ENCODE measurements around the gene MAN1C1. TPM values are rescaled to one million over a fixed set of nuclear protein-coding genes. Genes with fewer than 3 reads are reported as not detected.

MAN1C1 gene
- total RNA-seq, 1 experiment from 2014 or later, result 1.2 TPM

DNA sequence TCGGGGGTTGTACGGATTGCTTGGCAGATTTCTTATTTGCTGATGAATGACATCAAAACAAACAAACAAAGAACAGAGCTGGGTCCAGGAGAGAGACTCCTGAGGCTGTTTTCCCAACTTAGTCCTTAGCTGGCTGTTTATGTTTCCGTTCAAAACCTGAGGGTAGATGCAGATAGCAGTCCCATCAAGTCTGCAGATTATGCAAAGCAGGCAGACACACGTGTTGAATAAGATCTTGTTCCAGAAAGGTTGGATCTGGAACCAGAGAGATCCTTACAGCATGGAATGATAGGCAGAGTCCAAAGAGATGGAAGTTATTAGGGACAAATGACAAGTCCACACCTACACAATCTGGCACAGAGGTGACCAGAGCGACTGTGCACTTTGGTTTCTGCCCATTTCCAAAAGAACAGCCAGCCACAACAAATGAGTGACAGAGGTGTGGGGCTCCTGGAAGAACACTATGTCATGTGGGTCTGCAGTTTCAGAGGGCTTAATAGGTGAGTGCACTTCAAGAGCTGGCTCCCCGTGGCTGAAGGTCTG lies 65.5 kb downstream of the MAN1C1 start:
- BruUV-seq (replicated peaks), result no TSS peak
- Histone ChIP-seq H3K4me3 (replicated peaks in 1 of 2; ENCODE audit: low read depth in 1 of 2, low read length in 2 of 2) (no peak overlapping the region), H4K20me1 (ENCODE audit: insufficient read depth) (no peaks in the 10 kb centered on the region), H3K27ac (ENCODE audit: low read depth, low read length) (no peak overlapping the region), H3K9ac (ENCODE audit: low read length) (no peak overlapping the region), H3K9me2 (ENCODE audit: insufficient read depth) (no peaks in the 10 kb centered on the region), H3K4me1 (ENCODE audit: control insufficient read depth in 1 of 2, insufficient read depth in 2 of 2, low read length in 2 of 2) (no peaks in the 10 kb centered on the region), H3K4me2 (ENCODE audit: low read length) (no peak overlapping the region), H2AFZ (ENCODE audit: low read depth, low read length, poor library complexity, severe bottlenecking) (no peak overlapping the region), H3K79me2 (ENCODE audit: insufficient read depth, low read length) (no peaks in the 10 kb centered on the region), H3K9me3 (ENCODE audit: control insufficient read depth in 1 of 2, insufficient read depth in 1 of 2, low read depth in 1 of 2, low read length in 2 of 2) (no peaks in the 10 kb centered on the region), H3K27me3 (ENCODE audit: insufficient read depth, low read length) (peaks cover 18% of the 10 kb centered on the region), H3K36me3 (ENCODE audit: control insufficient read depth in 1 of 2, insufficient read depth in 2 of 2, low read length in 2 of 2) (no peaks in the 10 kb centered on the region)
- DNase-seq (ENCODE audit: low read depth, low spot score) (no peak), ATAC-seq (no peak)
- POLR2A ChIA-PET, result no interaction called here
- intact Hi-C loops (cut with micrococcal nuclease), result no loop called here
- TF ChIP-seq SRF (IDR thresholded peaks at IDR 0.05; ENCODE audit: low read depth), result no peak
- TF ChIP-seq SIN3A (IDR thresholded peaks at IDR 0.05; ENCODE audit: low read depth), result no peak
- no peak for TF ChIP-seq JUND (IDR thresholded peaks at IDR 0.05)
- no peak for TF ChIP-seq EZH2phosphoT487 (IDR thresholded peaks at IDR 0.05; ENCODE audit: borderline replicate concordance)
- no peak for TF ChIP-seq EGR1 (IDR thresholded peaks at IDR 0.05; ENCODE audit: low read depth)
- TF ChIP-seq REST (IDR thresholded peaks at IDR 0.05; ENCODE audit: low read depth), result no peak
- TF ChIP-seq TCF7L2 (IDR thresholded peaks at IDR 0.05; ENCODE audit: borderline replicate concordance, extremely low read depth, insufficient read depth, insufficient read length), result no peak
- TF ChIP-seq ELF1 (IDR thresholded peaks at IDR 0.05; ENCODE audit: borderline replicate concordance, low read depth), result no peak
- TF ChIP-seq RAD21 (IDR thresholded peaks at IDR 0.05; ENCODE audit: low read depth), result no peak
- no peak for TF ChIP-seq ATF3 (IDR thresholded peaks at IDR 0.05)
- TF ChIP-seq, protein P1, sequence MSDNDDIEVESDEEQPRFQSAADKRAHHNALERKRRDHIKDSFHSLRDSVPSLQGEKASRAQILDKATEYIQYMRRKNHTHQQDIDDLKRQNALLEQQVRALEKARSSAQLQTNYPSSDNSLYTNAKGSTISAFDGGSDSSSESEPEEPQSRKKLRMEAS (IDR thresholded peaks at IDR 0.05), result no peak
- no peak for TF ChIP-seq POLR2AphosphoS5 (IDR thresholded peaks at IDR 0.05; ENCODE audit: low read depth, low read length)
- no peak for TF ChIP-seq EZH2 (IDR thresholded peaks at IDR 0.05)
- no peak for TF ChIP-seq YY1 (IDR thresholded peaks at IDR 0.05; ENCODE audit: extremely low read depth, insufficient replicate concordance, low read depth, low read length)
- RAD21 ChIA-PET (ENCODE audit: low non-redundant PET in 1 of 2, low total read pairs in 2 of 2, uncharacterized antibody in 2 of 2, unreplicated experiment in 2 of 2), result no interaction called here
- CTCF ChIA-PET, result no interaction called here

Measured in HCT116 (cell line).